HL-60 (cell line): ENCODE measurements around the gene EIF5A2.
"Not testable (repeated sequence)": the region's sequence is repeated elsewhere in the genome, so short reads cannot be mapped to it uniquely, and the experiment has no call there.

Experiments used
- DNase-seq, 2 experiments: peaks; one replicate each; pipeline ENCODE4 v3.0.0-alpha.2; 2010 to 2020; ENCODE audit warnings: low read depth in 1 of 2, low spot score in 1 of 2
- H3K27ac ChIP-seq: fragments of 250-450 bp; sonication (Bioruptor Pico); replicated peaks from 2 replicates; pipeline ENCODE4 v1.5.1; 2020; ENCODE audit warnings: mild to moderate bottlenecking, moderate library complexity
- H3K27me3 ChIP-seq: fragments of 250-450 bp; sonication (Bioruptor Pico); 2 replicates; pipeline ENCODE4 v1.5.1; 2021; ENCODE audit warnings: mild to moderate bottlenecking, moderate library complexity; ENCODE audit not compliant: insufficient read depth, poor library complexity, severe bottlenecking
- H3K4me3 ChIP-seq: replicated peaks from 2 replicates; pipeline ENCODE4 v1.5.1; 2011; ENCODE audit warnings: mild to moderate bottlenecking, control low read depth, low read length; ENCODE audit not compliant: insufficient read depth
- CTCF ChIP-seq: IDR thresholded peaks from one replicate; pipeline ENCODE4 v1.5.1; 2011; ENCODE audit warnings: low read length, control low read depth, inconsistent platforms; ENCODE audit not compliant: insufficient read depth
- GABPA ChIP-seq: IDR thresholded peaks from 2 replicates; pipeline ENCODE4 v1.6.1; 2012; ENCODE audit warnings: low read depth
- POLR2AphosphoS5 ChIP-seq: IDR thresholded peaks from 2 replicates; pipeline ENCODE4 v1.6.1; 2012; ENCODE audit warnings: low read depth
- REST ChIP-seq: IDR thresholded peaks from 2 replicates; pipeline ENCODE4 v1.6.1; 2012; ENCODE audit warnings: low read depth; ENCODE audit not compliant: insufficient replicate concordance
- SPI1 ChIP-seq: IDR thresholded peaks from 2 replicates; pipeline ENCODE4 v1.6.1; 2012; ENCODE audit warnings: low read depth, mild to moderate bottlenecking, borderline replicate concordance

The EIF5A2 gene

GRCh38 chr3:170889132-170889531, 19.3 kb downstream of the EIF5A2 start:
- no peak for DNase-seq
- H3K4me3 ChIP-seq: no peak overlapping the region
- TF ChIP-seq POLR2AphosphoS5 (no peak), CTCF (no peak), GABPA (no peak), REST (no peak), SPI1 (no peak)
- no peaks in the 10 kb centered on the region for H3K27me3 ChIP-seq
- H3K27ac ChIP-seq: no peak overlapping the region

- not testable (repeated sequence) for H3K27ac ChIP-seq, H3K27me3 ChIP-seq, DNase-seq, H3K4me3 ChIP-seq
These were observed 24.1 kb downstream of the EIF5A2 start for GRCh38 chr3:170884109-170884930.

- H3K4me3 ChIP-seq, H3K27ac ChIP-seq, H3K27me3 ChIP-seq, DNase-seq: not testable (repeated sequence)
These were observed 29.7 kb downstream of the EIF5A2 start for GRCh38 chr3:170878688-170879087.

- not testable (repeated sequence) for H3K4me3 ChIP-seq, H3K27me3 ChIP-seq, H3K27ac ChIP-seq, DNase-seq
These were observed 31.1 kb downstream of the EIF5A2 start for GRCh38 chr3:170877311-170877710.

GRCh38 chr3:170876537-170876936, 31.9 kb downstream of the EIF5A2 start:
- DNase-seq: no peak
- Histone ChIP-seq H3K27me3 (no peaks in the 10 kb centered on the region), H3K27ac (no peak overlapping the region), H3K4me3 (no peak overlapping the region)
- TF ChIP-seq POLR2AphosphoS5: no peak
- TF ChIP-seq SPI1: no peak
- no peak for TF ChIP-seq CTCF
- no peak for TF ChIP-seq GABPA
- no peak for TF ChIP-seq REST
